Stimulated activated CD4-positive, alpha-beta T cell treated with anti-CD3 and anti-CD28 coated beads, Interleukin-15, amount 100 ng/mL, for 1 hour (primary cell): ENCODE data around the gene FABP1.

Experiments
- DNase-seq, 2 donors: peaks; one replicate each; pipeline ENCODE4 v3.0.0-alpha.2; 2020; ENCODE audit warnings: low read depth in 1 of 2, low spot score in 1 of 2

FABP1 gene

DNA sequence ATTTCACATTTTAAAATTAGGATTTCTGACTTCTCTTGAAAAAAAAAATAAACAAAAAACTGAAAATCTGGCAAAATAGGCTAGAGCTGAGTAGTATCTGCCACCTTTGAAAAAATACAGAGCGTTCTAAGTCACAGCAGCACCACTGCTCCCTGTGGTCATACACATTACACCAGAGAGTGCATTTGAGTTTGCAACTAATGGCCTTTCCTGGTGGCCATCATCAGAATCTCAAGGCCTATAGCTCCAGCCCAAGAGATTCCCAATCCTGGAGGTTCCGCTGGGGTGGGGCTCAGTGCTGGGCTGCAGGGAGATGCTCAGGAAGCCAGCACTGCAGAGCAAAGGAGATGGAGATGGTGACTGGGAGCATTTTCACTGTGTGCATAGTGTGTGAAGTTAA is 42.8 kb downstream of the FABP1 start:
- DNase-seq, result no peak

DNA sequence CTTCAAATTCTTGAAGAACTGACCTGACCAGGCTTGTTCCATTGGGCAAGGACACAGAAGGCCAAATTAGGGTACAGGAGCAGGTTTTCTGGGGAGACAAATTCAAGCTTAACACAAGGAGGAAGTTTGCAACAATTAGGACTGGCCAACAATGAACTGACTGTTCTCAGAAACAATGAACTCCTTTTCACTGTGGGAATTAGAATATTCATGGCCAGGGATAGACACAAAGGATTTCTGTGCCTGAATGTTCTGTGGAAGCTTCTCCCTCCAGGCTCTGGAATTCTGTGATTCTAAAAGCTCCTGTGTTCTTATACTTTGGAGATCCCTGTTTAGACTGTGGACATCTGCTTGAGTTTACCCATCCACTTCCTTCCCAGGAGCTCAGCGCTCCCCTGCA is 45.1 kb downstream of the FABP1 start:
- DNase-seq, result no peak

DNA sequence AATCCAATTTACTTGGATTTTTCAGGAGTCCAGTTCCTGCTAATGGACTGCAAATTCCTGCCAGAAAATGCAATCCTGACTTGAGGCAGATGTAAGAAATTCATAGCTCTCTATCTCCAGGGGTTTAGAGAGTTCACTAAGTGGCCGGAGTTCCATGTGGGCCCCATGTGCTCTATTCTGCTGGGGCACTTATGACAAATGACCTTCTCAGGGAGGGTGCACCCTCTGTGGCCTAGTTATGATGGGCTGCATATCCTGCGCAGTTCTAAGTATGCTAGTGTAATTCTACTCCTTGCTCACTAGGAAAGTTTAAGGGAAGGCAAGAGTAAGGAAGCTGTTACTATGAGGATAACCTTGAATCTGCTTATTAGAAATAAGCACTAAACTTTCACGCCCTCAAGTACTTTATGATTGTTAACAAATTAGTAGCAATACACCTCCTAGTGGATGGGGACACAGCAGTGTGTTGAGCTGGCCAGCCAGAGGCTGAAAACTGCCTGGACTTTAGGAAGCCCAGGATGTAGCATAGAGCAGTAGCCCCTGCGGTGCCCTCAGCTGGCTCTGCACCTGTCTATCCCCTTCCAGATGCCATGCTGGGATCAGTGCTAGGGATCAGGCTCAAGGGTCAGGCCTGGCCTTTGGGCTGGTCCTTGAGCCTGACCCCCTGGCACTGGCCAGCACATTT is 45.8 kb downstream of the FABP1 start:
- DNase-seq, result no peak

- DNase-seq, result no peak
Measured at GRCh38 chr2:88080545-88080944, 47.3 kb downstream of the FABP1 start.

GRCh38 chr2:88078643-88079172 is 49.2 kb downstream of the FABP1 start:
- no peak for DNase-seq

GRCh38 chr2:88077080-88077479 is 50.8 kb downstream of the FABP1 start:
- DNase-seq, result no peak

- DNase-seq, result no peak
Measured at GRCh38 chr2:88074854-88075292, 53.0 kb downstream of the FABP1 start.

DNA sequence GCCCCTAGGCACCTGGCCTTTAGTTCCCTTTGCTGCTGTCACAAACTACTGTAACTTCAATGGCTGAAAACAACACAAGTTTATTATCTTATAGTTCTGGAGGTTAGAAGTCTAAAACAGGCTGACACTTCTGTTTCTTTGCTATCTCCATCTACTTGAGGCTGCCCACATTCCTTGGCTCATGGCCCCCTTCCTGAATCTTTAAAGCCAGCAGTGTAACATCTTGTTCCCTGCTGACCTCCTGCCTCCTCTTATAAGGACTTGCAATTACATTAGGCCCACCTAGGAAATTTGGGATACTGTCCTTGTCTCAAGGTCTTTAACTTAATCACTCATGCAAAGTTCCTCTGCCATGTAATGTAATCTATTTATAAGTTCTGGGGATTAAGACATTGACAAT is 53.7 kb downstream of the FABP1 start:
- DNase-seq, result no peak
